MG63 (cell line): ENCODE measurements around the gene GAL. TPM values are rescaled to one million over a fixed set of nuclear protein-coding genes. Genes with fewer than 3 reads are reported as not detected.

Experiments used
- DNase-seq: peaks from one replicate; pipeline ENCODE4 v3.0.0-alpha.2; 2020
- H3K27me3 ChIP-seq: fragments of 250-450 bp; sonication (Bioruptor Pico); 2 replicates; pipeline ENCODE4 v1.5.1; 2020; ENCODE audit warnings: mild to moderate bottlenecking, moderate library complexity
- H3K36me3 ChIP-seq: fragments of 250-450 bp; sonication (Bioruptor Pico); 2 replicates; pipeline ENCODE4 v1.5.1; 2020; ENCODE audit warnings: mild to moderate bottlenecking, moderate library complexity
- H3K4me3 ChIP-seq: fragments of 250-450 bp; sonication (Bioruptor Pico); 2 replicates; pipeline ENCODE4 v1.5.1; 2020; ENCODE audit warnings: mild to moderate bottlenecking, moderate library complexity
- H3K9me3 ChIP-seq: fragments of 250-450 bp; sonication (Bioruptor Pico); 2 replicates; pipeline ENCODE4 v1.5.1; 2020; ENCODE audit warnings: mild to moderate bottlenecking, moderate library complexity
- total RNA-seq: library from RNA; depleted of rRNA; stranded (reverse); fragments of >200 nt; shearing (Covaris generic); gene quantifications from 2 replicates; pipeline ENCODE4 v1.2.3, GENCODE V29; 2014; ENCODE audit warnings: low replicate concordance; rRNA removed

GAL gene
- total RNA-seq, 1 experiment from 2014 or later: 4.8 TPM

DNA sequence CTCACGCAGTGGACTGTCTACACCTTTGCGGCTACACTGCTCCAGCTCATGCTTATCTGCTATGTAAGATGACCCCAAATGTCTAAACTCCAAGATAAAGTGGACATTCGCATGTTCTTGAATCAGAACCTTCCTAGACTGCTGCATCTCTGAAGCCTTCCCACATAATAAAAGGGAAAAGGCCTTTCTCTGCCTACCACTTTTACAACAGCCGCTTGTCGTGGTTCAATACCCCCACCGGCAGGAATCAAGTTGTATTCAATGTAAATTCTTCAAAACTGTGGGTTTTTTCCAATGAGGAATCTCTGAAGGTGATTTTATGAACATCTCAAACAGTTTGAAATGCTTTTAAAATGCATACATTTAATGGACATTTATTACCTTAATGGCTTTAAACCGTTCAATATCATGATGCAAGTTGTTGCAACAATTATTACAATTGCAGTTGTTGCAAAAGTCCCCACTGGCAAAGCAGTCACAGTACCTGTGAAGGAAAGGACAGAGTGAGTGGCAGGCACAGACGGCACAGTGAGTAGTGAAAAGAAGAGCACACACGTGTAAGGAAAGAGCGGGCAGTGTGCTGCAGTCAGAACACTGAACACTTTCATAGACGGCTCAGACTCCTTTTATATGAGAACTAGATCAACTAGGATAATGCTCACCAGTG lies 31.2 kb downstream of the GAL start:
- Histone ChIP-seq H3K27me3 (no peaks in the 10 kb centered on the region), H3K9me3 (peaks cover 10% of the 10 kb centered on the region; the same call in 1 of the 2 replicates), H3K36me3 (no peaks in the 10 kb centered on the region), H3K4me3 (no peak overlapping the region)
- DNase-seq: no peak

DNA sequence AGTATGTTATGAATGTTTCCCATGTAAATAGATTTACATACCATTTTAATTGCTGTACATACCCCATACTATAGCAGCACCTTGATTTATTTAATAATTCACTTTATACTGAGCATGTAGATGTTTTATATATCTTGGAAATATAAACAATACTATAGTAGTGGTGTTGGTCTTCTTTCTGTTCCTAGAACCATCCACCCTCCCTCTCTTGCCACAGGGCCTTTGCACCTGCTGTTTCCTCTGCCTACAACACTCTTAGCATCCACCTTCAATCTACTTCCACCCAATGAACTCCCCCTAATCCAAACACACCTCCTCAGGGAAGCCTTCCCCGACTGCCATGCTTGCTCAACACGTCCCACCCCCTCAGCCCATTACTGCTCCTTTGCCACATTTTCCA lies 36.7 kb downstream of the GAL start:
- Histone ChIP-seq H3K4me3 (no peak overlapping the region), H3K36me3 (no peaks in the 10 kb centered on the region), H3K27me3 (peaks cover 29% of the 10 kb centered on the region), H3K9me3 (peaks cover 12% of the 10 kb centered on the region; the same call in 1 of the 2 replicates)
- no peak for DNase-seq

DNA sequence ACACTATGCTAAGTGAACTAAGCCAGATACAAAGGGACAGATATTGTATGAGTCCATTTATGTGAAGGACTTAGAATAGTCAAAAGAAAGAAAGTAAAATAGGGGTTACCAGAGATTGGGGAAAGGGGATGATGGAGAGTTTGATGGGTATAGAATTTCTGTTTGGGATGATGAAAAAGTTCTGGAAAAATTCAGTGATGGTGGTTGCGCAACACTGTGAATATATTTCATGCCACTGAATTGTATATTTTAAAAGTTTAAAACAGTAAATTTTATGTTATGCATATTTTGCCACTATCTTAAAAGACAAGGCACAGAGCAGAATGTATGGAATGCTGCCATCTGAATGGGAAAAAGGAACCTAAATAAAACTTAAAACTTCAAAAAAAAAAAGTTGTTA lies 37.8 kb downstream of the GAL start:
- H3K27me3 ChIP-seq: peaks cover 31% of the 10 kb centered on the region
- no peaks in the 10 kb centered on the region for H3K36me3 ChIP-seq
- peaks cover 12% of the 10 kb centered on the region; the same call in 1 of the 2 replicates for H3K9me3 ChIP-seq
- H3K4me3 ChIP-seq: no peak overlapping the region
- no peak for DNase-seq

DNA sequence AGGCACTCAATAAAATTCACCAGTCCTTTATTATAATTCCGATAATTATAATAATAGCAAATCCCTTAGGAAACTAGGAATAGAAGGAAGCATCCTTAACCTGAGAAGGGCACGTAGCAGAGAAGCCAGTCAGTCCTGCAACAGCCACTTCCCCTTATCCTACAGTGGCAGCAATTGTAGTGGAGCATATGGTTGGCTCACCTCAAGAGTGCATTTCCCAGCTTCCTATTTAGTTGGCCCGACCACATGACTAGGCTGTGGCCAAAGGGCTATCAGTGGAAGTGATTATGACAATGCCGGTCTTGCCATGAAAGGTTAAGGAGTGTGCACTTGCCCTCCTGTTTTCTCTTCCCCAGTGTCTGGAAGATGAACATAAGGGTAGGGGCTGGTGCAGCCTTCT lies 39.9 kb downstream of the GAL start:
- no peak overlapping the region for H3K4me3 ChIP-seq
- no peaks in the 10 kb centered on the region for H3K36me3 ChIP-seq
- peaks cover 10% of the 10 kb centered on the region; the same call in 1 of the 2 replicates for H3K9me3 ChIP-seq
- H3K27me3 ChIP-seq: peaks cover 40% of the 10 kb centered on the region
- no peak for DNase-seq

DNA sequence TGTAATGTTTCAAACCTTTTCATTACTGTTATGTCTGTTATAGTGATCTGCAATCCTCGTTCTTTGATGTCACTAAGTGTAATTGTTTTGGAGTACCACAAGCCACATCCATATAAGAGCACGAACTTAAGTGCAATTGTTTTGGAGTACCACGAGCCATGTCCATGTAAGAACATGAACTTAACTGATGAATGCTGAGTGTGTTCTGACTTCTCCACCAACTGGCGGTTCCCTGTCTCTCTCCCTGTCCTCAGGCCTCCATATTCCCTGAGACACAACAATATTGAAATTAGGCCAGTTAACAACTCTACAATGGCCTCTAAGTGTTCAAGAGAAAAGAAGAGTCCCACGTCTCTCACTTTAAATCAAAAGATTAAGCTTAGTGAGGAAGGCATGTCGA lies 43.4 kb downstream of the GAL start:
- DNase-seq: no peak
- Histone ChIP-seq H3K27me3 (peaks cover 34% of the 10 kb centered on the region), H3K9me3 (no peaks in the 10 kb centered on the region), H3K36me3 (no peaks in the 10 kb centered on the region), H3K4me3 (no peak overlapping the region)

DNA sequence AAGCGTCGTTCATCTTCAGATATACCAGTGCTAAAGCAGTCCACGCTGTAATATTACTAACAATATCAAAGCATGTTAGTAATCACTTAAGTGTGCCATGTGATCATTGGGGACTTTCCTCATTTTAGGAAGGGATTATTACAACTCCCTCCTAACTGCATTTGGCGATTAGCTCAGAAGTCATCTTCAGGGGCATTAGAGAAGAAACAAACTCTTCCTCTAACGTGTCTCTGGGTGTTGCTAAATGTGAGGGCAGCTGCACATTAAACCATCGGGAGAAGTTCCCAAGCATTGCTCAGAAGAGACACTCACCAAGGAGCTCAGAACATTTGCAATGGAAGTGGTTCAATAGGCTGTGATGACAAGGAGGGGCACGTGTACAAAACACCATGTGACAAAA lies 49.8 kb downstream of the GAL start:
- no peak for DNase-seq
- H3K4me3 ChIP-seq: no peak overlapping the region
- no peaks in the 10 kb centered on the region for H3K36me3 ChIP-seq
- H3K9me3 ChIP-seq: no peaks in the 10 kb centered on the region
- H3K27me3 ChIP-seq: peaks cover 5% of the 10 kb centered on the region

DNA sequence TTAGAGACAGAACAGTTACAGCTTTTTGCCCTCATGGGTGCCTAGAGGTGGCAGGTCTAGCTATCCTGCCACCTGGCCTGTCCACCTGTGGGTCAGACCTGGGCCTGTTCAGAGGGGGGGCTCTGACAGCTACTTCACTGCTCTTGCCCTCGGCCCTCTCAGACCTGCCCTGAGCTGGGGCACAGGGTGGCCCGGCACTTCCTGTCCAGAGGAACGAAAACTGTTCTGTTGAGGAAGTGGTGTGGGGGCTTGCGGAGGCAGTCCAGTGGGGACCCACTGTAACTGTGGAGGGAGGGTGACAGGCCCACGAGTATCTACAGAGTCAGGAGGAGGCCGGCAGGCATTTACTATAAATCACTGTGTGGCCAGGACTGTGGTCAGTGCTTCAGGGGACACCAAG lies 50.8 kb downstream of the GAL start:
- peaks cover 5% of the 10 kb centered on the region for H3K27me3 ChIP-seq
- no peak overlapping the region for H3K4me3 ChIP-seq
- no peak for DNase-seq
- no peaks in the 10 kb centered on the region for H3K9me3 ChIP-seq
- H3K36me3 ChIP-seq: no peaks in the 10 kb centered on the region

DNA sequence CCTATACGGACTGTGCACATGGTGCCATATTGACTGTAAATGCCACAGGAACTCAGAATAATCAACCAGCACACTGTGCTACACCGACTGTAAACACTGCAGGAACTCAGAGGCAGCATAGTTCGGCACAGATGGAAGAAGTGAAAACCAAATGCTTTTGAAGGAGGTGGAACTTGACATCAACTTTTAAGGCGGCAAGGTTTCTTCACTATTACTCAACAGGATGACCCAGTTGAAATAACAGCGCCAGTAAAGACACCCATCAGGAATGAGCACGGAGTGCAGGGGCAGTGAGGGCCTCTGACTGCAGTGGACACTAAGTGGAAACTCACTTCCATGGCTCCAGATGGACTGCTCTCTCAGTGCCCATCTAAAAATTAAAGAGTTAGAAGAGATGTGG lies 51.3 kb downstream of the GAL start:
- Histone ChIP-seq H3K4me3 (no peak overlapping the region), H3K36me3 (no peaks in the 10 kb centered on the region), H3K27me3 (peaks cover 5% of the 10 kb centered on the region), H3K9me3 (no peaks in the 10 kb centered on the region)
- DNase-seq: no peak

Other genes with a start within 250 kb of the GAL start
- gene PPP6R3, start 223.8 kb upstream of the GAL start, total RNA-seq: 68.5 and 143 TPM in 2 replicates
- gene TESMIN, start 67.0 kb downstream of the GAL start, total RNA-seq: not detected in 2 replicates
- 43.6 and 59.5 TPM in 2 replicates for gene CPT1A, start 157.4 kb downstream of the GAL start, total RNA-seq
- 83.1 and 138 TPM in 2 replicates for gene MRPL21, start 219.3 kb downstream of the GAL start, total RNA-seq
- gene IGHMBP2, start 219.3 kb downstream of the GAL start, total RNA-seq: 7.8 and 15.6 TPM in 2 replicates